HepG2 (cell line): Measurements from ENCODE around the gene THPO. TPM values are rescaled to one million over a fixed set of nuclear protein-coding genes. Genes with fewer than 3 reads are reported as not detected.
A peak's percentile ranks its signal among the peaks of the same experiment; 100 is the strongest.

Source experiments
- ARHGAP35 ChIP-seq: sonication (generic); formaldehyde crosslinking; IDR thresholded peaks from 2 replicates; pipeline ENCODE4 v1.9.0; 2022; ENCODE audit warnings: mild to moderate bottlenecking, inconsistent platforms, moderate library complexity, missing genetic modification reagents, borderline replicate concordance
- FOXO1 ChIP-seq: sonication (generic); formaldehyde crosslinking; IDR thresholded peaks from 2 replicates; pipeline ENCODE4 v1.4.0; 2020; ENCODE audit warnings: missing genetic modification reagents
- MYC ChIP-seq: sonication (generic); formaldehyde crosslinking; IDR thresholded peaks from 2 replicates; pipeline ENCODE4 v1.9.0; 2021; ENCODE audit warnings: missing genetic modification reagents, borderline replicate concordance
- U2AF1 ChIP-seq: fragments of 200-400 bp; formaldehyde crosslinking; optimal IDR thresholded peaks from 2 replicates; pipeline ENCODE3; 2017; ENCODE audit warnings: mild to moderate bottlenecking, low read depth, low read length
- ZNF430 ChIP-seq: sonication (generic); formaldehyde crosslinking; IDR thresholded peaks from 2 replicates; pipeline ENCODE4 v1.9.0; 2021; ENCODE audit warnings: mild to moderate bottlenecking, missing genetic modification reagents
- ZNF44 ChIP-seq: sonication (generic); formaldehyde crosslinking; IDR thresholded peaks from 2 replicates; pipeline ENCODE4 v1.5.1; 2020; ENCODE audit warnings: mild to moderate bottlenecking, missing genetic modification reagents
- ZNF720 ChIP-seq: sonication (generic); formaldehyde crosslinking; IDR thresholded peaks from 2 replicates; pipeline ENCODE4 v1.4.0; 2020; ENCODE audit warnings: missing genetic modification reagents
- ZNF790 ChIP-seq: sonication (generic); formaldehyde crosslinking; IDR thresholded peaks from 2 replicates; pipeline ENCODE4 v1.8.0; 2022; ENCODE audit warnings: missing genetic modification reagents, mild to moderate bottlenecking, borderline replicate concordance
- polyA plus RNA-seq, 8 experiments: library from polyadenylated mRNA; depleted of rRNA in 3 of 8; stranded (reverse) in 7 of 8; unstranded in 1 of 8; fragments of >200 nt; fragmentation: Illumina TruSeq in 4 of 8; extraction: Trizol in 4 of 8; gene quantifications; 2 replicates each; pipeline versions ENCODE4 v1.2.1 to v1.2.3, GENCODE V29; 2011 to 2016; ENCODE audit warnings: low read depth in 4 of 8, missing spikeins in 1 of 8, mixed read lengths in 1 of 8; ENCODE audit not compliant: insufficient read depth in 1 of 8
- total RNA-seq, 5 experiments: library from RNA; depleted of rRNA; stranded (reverse); fragments of >200 nt; fragmentation: Illumina TruSeq; extraction: Trizol; gene quantifications; 2 replicates each; pipeline ENCODE4 v1.2.3, GENCODE V29; 2016; ENCODE audit warnings: low read depth in 1 of 5
- TF ChIP-seq, protein P1 (sequence below): IDR thresholded peaks from 2 replicates; pipeline ENCODE4 v1.6.1; 2018; ENCODE audit warnings: missing genetic modification reagents
- TF ChIP-seq, protein P2 (sequence below): sonication (generic); formaldehyde crosslinking; IDR thresholded peaks from 2 replicates; pipeline ENCODE4 v1.4.0; 2020; ENCODE audit warnings: mild to moderate bottlenecking, missing genetic modification reagents
- TF ChIP-seq, protein P3 (sequence below): sonication (generic); formaldehyde crosslinking; IDR thresholded peaks from 2 replicates; pipeline ENCODE4 v1.5.1; 2020; ENCODE audit warnings: missing genetic modification reagents, mild to moderate bottlenecking, borderline replicate concordance
- TF ChIP-seq, protein P4 (sequence below): fragments of 450-650 bp; IDR thresholded peaks from 2 replicates; pipeline ENCODE4 v1.6.1; 2016
- TF ChIP-seq, protein P5 (sequence below): IDR thresholded peaks from 2 replicates; pipeline ENCODE4 v1.6.1; 2016; ENCODE audit warnings: missing biosample characterization, missing genetic modification reagents, low read depth
- TF ChIP-seq, protein P6 (sequence below): sonication (generic); formaldehyde crosslinking; IDR thresholded peaks from 2 replicates; pipeline ENCODE4 v1.5.1; 2020; ENCODE audit warnings: mild to moderate bottlenecking, missing genetic modification reagents, moderate library complexity

THPO gene
- total and polyA plus RNA-seq, 2 of the 13 experiments (the other 11 are each of a cell fraction or from before 2014, with no cell fraction given), result 2.8 to 4.8 TPM

DNA sequence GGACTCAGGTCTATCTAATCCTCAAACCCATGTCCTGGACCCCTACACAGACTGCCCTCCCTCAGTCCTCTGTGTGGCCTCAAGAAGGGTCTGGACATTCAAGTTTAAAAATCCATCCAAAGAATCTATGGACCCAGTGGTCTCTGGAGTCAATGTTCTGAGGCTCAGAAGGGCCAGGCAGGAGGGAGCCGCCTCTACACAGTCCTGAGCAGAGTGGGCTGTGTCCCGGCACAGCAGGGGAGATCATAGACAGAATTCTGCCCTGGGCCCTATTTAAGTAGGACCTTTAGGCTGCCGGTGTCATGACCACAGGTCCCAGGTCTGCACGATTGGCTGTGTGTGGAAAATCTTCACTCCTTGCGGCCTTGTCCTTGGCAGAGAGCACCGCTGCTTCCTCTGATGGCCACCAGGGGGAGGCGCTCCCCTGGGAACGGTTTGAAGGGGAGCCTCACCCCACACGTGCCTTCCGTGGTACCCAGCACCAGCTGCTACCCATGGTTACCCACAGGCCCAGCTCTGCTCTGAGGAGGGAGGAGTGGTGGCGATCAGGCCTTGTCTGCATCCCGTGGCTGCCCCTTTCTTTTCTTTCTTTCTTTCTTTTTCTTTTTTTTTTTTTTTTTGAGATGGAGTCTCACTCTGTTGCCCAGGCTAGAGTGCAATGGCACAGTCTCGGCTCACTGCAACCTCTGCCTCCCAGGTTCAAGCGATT is 39.8 kb upstream of the THPO start (continued):
- TF ChIP-seq U2AF1 (no peak), ZNF790 (no peak), ZNF430 (no peak), ZNF720 (CRISPR knock-in tag) (no peak), ZNF44 (CRISPR knock-in tag) (no peak), FOXO1 (CRISPR knock-in tag) (0 out of 2 replicates have a peak, but pooled peaks have one; percentile 26), MYC (CRISPR knock-in tag) (peak; percentile 72; the same call in 1 of the 2 replicates), ARHGAP35 (no peak)
- TF ChIP-seq, protein P1, sequence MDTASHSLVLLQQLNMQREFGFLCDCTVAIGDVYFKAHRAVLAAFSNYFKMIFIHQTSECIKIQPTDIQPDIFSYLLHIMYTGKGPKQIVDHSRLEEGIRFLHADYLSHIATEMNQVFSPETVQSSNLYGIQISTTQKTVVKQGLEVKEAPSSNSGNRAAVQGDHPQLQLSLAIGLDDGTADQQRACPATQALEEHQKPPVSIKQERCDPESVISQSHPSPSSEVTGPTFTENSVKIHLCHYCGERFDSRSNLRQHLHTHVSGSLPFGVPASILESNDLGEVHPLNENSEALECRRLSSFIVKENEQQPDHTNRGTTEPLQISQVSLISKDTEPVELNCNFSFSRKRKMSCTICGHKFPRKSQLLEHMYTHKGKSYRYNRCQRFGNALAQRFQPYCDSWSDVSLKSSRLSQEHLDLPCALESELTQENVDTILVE, result no peak
- TF ChIP-seq, protein P2, sequence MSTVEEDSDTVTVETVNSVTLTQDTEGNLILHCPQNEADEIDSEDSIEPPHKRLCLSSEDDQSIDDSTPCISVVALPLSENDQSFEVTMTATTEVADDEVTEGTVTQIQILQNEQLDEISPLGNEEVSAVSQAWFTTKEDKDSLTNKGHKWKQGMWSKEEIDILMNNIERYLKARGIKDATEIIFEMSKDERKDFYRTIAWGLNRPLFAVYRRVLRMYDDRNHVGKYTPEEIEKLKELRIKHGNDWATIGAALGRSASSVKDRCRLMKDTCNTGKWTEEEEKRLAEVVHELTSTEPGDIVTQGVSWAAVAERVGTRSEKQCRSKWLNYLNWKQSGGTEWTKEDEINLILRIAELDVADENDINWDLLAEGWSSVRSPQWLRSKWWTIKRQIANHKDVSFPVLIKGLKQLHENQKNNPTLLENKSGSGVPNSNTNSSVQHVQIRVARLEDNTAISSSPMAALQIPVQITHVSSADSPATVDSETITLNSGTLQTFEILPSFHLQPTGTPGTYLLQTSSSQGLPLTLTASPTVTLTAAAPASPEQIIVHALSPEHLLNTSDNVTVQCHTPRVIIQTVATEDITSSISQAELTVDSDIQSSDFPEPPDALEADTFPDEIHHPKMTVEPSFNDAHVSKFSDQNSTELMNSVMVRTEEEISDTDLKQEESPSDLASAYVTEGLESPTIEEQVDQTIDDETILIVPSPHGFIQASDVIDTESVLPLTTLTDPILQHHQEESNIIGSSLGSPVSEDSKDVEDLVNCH, result no peak
- TF ChIP-seq, protein P3, sequence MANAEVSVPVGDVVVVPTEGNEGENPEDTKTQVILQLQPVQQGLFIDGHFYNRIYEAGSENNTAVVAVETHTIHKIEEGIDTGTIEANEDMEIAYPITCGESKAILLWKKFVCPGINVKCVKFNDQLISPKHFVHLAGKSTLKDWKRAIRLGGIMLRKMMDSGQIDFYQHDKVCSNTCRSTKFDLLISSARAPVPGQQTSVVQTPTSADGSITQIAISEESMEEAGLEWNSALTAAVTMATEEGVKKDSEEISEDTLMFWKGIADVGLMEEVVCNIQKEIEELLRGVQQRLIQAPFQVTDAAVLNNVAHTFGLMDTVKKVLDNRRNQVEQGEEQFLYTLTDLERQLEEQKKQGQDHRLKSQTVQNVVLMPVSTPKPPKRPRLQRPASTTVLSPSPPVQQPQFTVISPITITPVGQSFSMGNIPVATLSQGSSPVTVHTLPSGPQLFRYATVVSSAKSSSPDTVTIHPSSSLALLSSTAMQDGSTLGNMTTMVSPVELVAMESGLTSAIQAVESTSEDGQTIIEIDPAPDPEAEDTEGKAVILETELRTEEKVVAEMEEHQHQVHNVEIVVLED (CRISPR knock-in tag), result no peak
- TF ChIP-seq, protein P4, sequence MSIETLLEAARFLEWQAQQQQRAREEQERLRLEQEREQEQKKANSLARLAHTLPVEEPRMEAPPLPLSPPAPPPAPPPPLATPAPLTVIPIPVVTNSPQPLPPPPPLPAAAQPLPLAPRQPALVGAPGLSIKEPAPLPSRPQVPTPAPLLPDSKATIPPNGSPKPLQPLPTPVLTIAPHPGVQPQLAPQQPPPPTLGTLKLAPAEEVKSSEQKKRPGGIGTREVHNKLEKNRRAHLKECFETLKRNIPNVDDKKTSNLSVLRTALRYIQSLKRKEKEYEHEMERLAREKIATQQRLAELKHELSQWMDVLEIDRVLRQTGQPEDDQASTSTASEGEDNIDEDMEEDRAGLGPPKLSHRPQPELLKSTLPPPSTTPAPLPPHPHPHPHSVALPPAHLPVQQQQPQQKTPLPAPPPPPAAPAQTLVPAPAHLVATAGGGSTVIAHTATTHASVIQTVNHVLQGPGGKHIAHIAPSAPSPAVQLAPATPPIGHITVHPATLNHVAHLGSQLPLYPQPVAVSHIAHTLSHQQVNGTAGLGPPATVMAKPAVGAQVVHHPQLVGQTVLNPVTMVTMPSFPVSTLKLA, result no peak
- TF ChIP-seq, protein P5, sequence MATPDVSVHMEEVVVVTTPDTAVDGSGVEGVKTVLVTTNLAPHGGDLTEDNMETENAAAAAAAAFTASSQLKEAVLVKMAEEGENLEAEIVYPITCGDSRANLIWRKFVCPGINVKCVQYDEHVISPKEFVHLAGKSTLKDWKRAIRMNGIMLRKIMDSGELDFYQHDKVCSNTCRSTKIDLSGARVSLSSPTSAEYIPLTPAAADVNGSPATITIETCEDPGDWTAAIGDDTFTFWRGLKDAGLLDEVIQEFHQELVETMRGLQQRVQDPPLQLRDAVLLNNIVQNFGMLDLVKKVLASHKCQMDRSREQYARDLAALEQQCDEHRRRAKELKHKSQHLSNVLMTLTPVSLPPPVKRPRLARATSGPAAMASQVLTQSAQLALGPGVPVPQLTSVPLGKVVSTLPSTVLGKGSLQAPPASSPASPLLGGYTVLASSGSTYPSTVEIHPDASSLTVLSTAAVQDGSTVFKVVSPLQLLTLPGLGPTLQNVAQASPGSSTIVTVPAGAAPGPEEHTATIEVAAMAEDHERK (CRISPR knock-in tag), result no peak
- TF ChIP-seq, protein P6, sequence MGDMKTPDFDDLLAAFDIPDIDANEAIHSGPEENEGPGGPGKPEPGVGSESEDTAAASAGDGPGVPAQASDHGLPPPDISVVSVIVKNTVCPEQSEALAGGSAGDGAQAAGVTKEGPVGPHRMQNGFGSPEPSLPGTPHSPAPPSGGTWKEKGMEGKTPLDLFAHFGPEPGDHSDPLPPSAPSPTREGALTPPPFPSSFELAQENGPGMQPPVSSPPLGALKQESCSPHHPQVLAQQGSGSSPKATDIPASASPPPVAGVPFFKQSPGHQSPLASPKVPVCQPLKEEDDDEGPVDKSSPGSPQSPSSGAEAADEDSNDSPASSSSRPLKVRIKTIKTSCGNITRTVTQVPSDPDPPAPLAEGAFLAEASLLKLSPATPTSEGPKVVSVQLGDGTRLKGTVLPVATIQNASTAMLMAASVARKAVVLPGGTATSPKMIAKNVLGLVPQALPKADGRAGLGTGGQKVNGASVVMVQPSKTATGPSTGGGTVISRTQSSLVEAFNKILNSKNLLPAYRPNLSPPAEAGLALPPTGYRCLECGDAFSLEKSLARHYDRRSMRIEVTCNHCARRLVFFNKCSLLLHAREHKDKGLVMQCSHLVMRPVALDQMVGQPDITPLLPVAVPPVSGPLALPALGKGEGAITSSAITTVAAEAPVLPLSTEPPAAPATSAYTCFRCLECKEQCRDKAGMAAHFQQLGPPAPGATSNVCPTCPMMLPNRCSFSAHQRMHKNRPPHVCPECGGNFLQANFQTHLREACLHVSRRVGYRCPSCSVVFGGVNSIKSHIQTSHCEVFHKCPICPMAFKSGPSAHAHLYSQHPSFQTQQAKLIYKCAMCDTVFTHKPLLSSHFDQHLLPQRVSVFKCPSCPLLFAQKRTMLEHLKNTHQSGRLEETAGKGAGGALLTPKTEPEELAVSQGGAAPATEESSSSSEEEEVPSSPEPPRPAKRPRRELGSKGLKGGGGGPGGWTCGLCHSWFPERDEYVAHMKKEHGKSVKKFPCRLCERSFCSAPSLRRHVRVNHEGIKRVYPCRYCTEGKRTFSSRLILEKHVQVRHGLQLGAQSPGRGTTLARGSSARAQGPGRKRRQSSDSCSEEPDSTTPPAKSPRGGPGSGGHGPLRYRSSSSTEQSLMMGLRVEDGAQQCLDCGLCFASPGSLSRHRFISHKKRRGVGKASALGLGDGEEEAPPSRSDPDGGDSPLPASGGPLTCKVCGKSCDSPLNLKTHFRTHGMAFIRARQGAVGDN (CRISPR knock-in tag), result peak; percentile 53
